Small intestine (tissue), 16 donors: Measurements from ENCODE around the gene WDR45B. TPM values are rescaled to one million over a fixed set of nuclear protein-coding genes. Genes with fewer than 3 reads are reported as not detected.

Source experiments
- DNase-seq, 2 donors: peaks; one replicate each; pipeline versions ENCODE4 v3.0.0 to v3.0.0-alpha.2; 2013
- FAIRE-seq: peaks from 2 replicates; lab custom pipeline; 2012; peaks lifted over from hg19 to GRCh38; lab: Jason Lieb, UNC
- H3K27ac ChIP-seq, 3 donors: one replicate each; pipeline ENCODE4 v1.5.1; 2013; ENCODE audit warnings: low read length in 2 of 3, mild to moderate bottlenecking in 2 of 3, control low read depth in 1 of 3, inconsistent platforms in 1 of 3, low read depth in 1 of 3, moderate library complexity in 1 of 3
- H3K27me3 ChIP-seq, 3 donors: one replicate each; pipeline ENCODE4 v1.6.1; 2013; ENCODE audit warnings: low read length in 3 of 3, inconsistent platforms in 1 of 3; ENCODE audit not compliant: control insufficient read depth in 3 of 3, insufficient read depth in 3 of 3
- H3K36me3 ChIP-seq, 3 donors: one replicate each; pipeline ENCODE4 v1.6.1; 2013; ENCODE audit warnings: low read length in 3 of 3, inconsistent platforms in 1 of 3, low read depth in 1 of 3, mild to moderate bottlenecking in 1 of 3, moderate library complexity in 1 of 3; ENCODE audit not compliant: control insufficient read depth in 3 of 3, insufficient read depth in 2 of 3
- H3K4me1 ChIP-seq, 3 donors: one replicate each; pipeline ENCODE4 v1.6.1; 2013; ENCODE audit warnings: low read length in 2 of 3, inconsistent platforms in 1 of 3, low read depth in 1 of 3, mild to moderate bottlenecking in 1 of 3, moderate library complexity in 1 of 3; ENCODE audit not compliant: control insufficient read depth in 3 of 3, insufficient read depth in 2 of 3
- H3K4me3 ChIP-seq, 3 donors: one replicate each; pipeline ENCODE4 v1.5.1; 2013; ENCODE audit warnings: low read length in 3 of 3, control low read depth in 1 of 3, inconsistent platforms in 1 of 3, low read depth in 1 of 3, mild to moderate bottlenecking in 1 of 3, moderate library complexity in 1 of 3
- H3K9me3 ChIP-seq, 2 donors: one replicate each; pipeline ENCODE4 v1.6.1; 2013; ENCODE audit warnings: low read depth in 1 of 2, low read length in 1 of 2; ENCODE audit not compliant: control insufficient read depth in 2 of 2, insufficient read depth in 1 of 2
- WGBS, 3 donors: extraction: QIAGEN DNeasy Blood & Tissue Kit; methylation state at CpG; one replicate each; pipeline ENCODE4 v1.1.7; 2013; 5-methylcytosine and 5-hydroxymethylcytosine counted together
- long read RNA-seq, 10 donors: transcript quantifications; one replicate each; lab custom pipeline, GENCODE V29; 2026
- polyA plus RNA-seq, 4 donors: library from polyadenylated mRNA; stranded (reverse) in 3 of 4; unstranded in 1 of 4; fragments of 200-250 nt in 3 of 4; fragments of 120-200 nt in 1 of 4; gene quantifications; one replicate each; pipeline versions ENCODE4 v1.2.1 to v1.2.3, GENCODE V29; 2013
- donor health status: healthy with polysubstance abuse.
- donor health status: control.
- donor health status: control.
- donor health status: Bipolar disorder and iron deficiency.
- donor health status: healthy.

Gene WDR45B
- 10 to 100 TPM; 60.4 to 69.7 (median 66.3) TPM for polyA plus RNA-seq
- long read RNA-seq, donor 1 = 0 reads
- long read RNA-seq, donor 2, transcript WDR45B-201 (10 exons, 2,587 nt) = major isoform, 6 of 6 reads
- long read RNA-seq, donor 2, partial matches to known transcripts = 0 of 6 reads
- long read RNA-seq, donor 2, other reads (novel, unspliced or antisense) = 0 of 6 reads
- long read RNA-seq, donor 3, transcript WDR45B-201 (10 exons, 2,587 nt) = major isoform, 9 of 15 reads
- long read RNA-seq, donor 3, partial matches to known transcripts = 5 of 15 reads
- long read RNA-seq, donor 3, other reads (novel, unspliced or antisense) = 0 of 15 reads
- long read RNA-seq, donor 4 = 0 reads
- long read RNA-seq, donor 5, partial matches to known transcripts = 0 of 1 reads
- long read RNA-seq, donor 5, other reads (novel, unspliced or antisense) = 0 of 1 reads
- long read RNA-seq, donor 6, transcript WDR45B-201 (10 exons, 2,587 nt) = major isoform, 10 of 15 reads
- long read RNA-seq, donor 6, partial matches to known transcripts = 5 of 15 reads
- long read RNA-seq, donor 6, other reads (novel, unspliced or antisense) = 0 of 15 reads
- long read RNA-seq, donor 7, transcript WDR45B-201 (10 exons, 2,587 nt) = major isoform, 9 of 20 reads
- long read RNA-seq, donor 7, partial matches to known transcripts = 9 of 20 reads
- long read RNA-seq, donor 7, other reads (novel, unspliced or antisense) = 0 of 20 reads
- long read RNA-seq, donor 8, partial matches to known transcripts = 0 of 2 reads
- long read RNA-seq, donor 8, other reads (novel, unspliced or antisense) = 0 of 2 reads
- long read RNA-seq, donor 9, partial matches to known transcripts = 0 of 1 reads
- long read RNA-seq, donor 9, other reads (novel, unspliced or antisense) = 0 of 1 reads
- long read RNA-seq, donor 10, transcript WDR45B-201 (10 exons, 2,587 nt) = major isoform, 20 of 21 reads
- long read RNA-seq, donor 10, partial matches to known transcripts = 0 of 21 reads
- long read RNA-seq, donor 10, other reads (novel, unspliced or antisense) = 0 of 21 reads

- Histone ChIP-seq H3K27me3 (no peaks in the 10 kb centered on the region), H3K4me3 (peak within 1 kb of the TSS; percentile 68 to 96 (median 91)), H3K4me1 (peaks cover 0 to 4% (median 0%) of the 10 kb centered on the region in 3 donors), H3K36me3 (peaks cover 4 to 20% (median 8%) of the 10 kb centered on the region in 3 donors), H3K27ac (peak within 1 kb of the TSS; percentile 77 to 97 (median 88)), H3K9me3 (no peaks in the 10 kb centered on the region)
- peak; percentile 96 to 98 for DNase-seq
- FAIRE-seq = no peak
- 0 to 1% (median 0%) methylated on average over 14 to 66 of the region's 67 CpGs for WGBS, 3 donors
These were observed at the start of gene WDR45B for GRCh38 chr17:82648165-82648668. Gene WDR45B, minus strand, starts transcription at chr17:82648444. Its CDS starts 104 bp downstream, at chr17:82648340.

- Histone ChIP-seq H3K27me3 (peaks cover 0 to 2% (median 0%) of the 10 kb centered on the region in 3 donors), H3K36me3 (peaks cover 0 to 11% (median 0%) of the 10 kb centered on the region in 3 donors), H3K4me3 (peak overlapping the region; percentile 57 to 83 (median 67)), H3K9me3 (peaks cover 0 to 20% of the 10 kb centered on the region in 2 donors), H3K27ac (no peak overlapping the region), H3K4me1 (peaks cover 0 to 20% (median 2%) of the 10 kb centered on the region in 3 donors)
- peak in 1 of 2 donors; percentile 37 for DNase-seq
- no peak for FAIRE-seq
- 0 to 1% (median 1%) methylated on average over 11 to 32 of the region's 32 CpGs for WGBS, 3 donors
These were observed 49.5 kb upstream of the WDR45B start for GRCh38 chr17:82697808-82698064.

GRCh38 chr17:82696916-82697807 lies 48.9 kb upstream of the WDR45B start:
- H3K9me3 ChIP-seq = peaks cover 0 to 20% of the 10 kb centered on the region in 2 donors
- FAIRE-seq (no peak), DNase-seq (peak in 1 of 2 donors; percentile 39)
- no peak overlapping the region for H3K27ac ChIP-seq
- 24 to 37% (median 33%) methylated on average over 42 to 48 of the region's 48 CpGs for WGBS, 3 donors
- H3K4me3 ChIP-seq = peak overlapping the region; percentile 57 to 83 (median 67)
- peaks cover 0 to 15% (median under 1%) of the 10 kb centered on the region in 3 donors for H3K4me1 ChIP-seq
- peaks cover 0 to 2% (median 0%) of the 10 kb centered on the region in 3 donors for H3K27me3 ChIP-seq
- peaks cover 0 to 14% (median 0%) of the 10 kb centered on the region in 3 donors for H3K36me3 ChIP-seq

GRCh38 chr17:82696259-82696658 lies 48.0 kb upstream of the WDR45B start:
- Histone ChIP-seq H3K4me1 (peaks cover 0 to 11% (median 0%) of the 10 kb centered on the region in 3 donors), H3K9me3 (peaks cover 0 to 20% of the 10 kb centered on the region in 2 donors), H3K27me3 (peaks cover 0 to 2% (median 0%) of the 10 kb centered on the region in 3 donors), H3K36me3 (peaks cover 0 to 19% (median 0%) of the 10 kb centered on the region in 3 donors), H3K27ac (no peak overlapping the region), H3K4me3 (no peak overlapping the region)
- DNase-seq (no peak), FAIRE-seq (no peak)
- 94 to 96% (median 96%) methylated on average over 14 to 16 of the region's 17 CpGs for WGBS, 3 donors

- FAIRE-seq = no peak
- Histone ChIP-seq H3K27me3 (peaks cover 0 to 2% (median 0%) of the 10 kb centered on the region in 3 donors), H3K36me3 (peaks cover 0 to 32% (median 0%) of the 10 kb centered on the region in 3 donors), H3K27ac (no peak overlapping the region), H3K4me1 (peaks cover 0 to 11% (median 0%) of the 10 kb centered on the region in 3 donors), H3K9me3 (peaks cover 0 to 20% of the 10 kb centered on the region in 2 donors), H3K4me3 (no peak overlapping the region)
- 69 to 76% (median 75%) methylated on average over 2 of the region's 2 CpGs for WGBS, 3 donors
- no peak for DNase-seq
These were observed 46.4 kb upstream of the WDR45B start for GRCh38 chr17:82694647-82695046.

- Histone ChIP-seq H3K27ac (no peak overlapping the region), H3K9me3 (peaks cover 0 to 20% of the 10 kb centered on the region in 2 donors), H3K4me1 (peaks cover 0 to 11% (median 0%) of the 10 kb centered on the region in 3 donors), H3K4me3 (no peak overlapping the region), H3K27me3 (peaks cover 0 to 2% (median 0%) of the 10 kb centered on the region in 3 donors), H3K36me3 (peaks cover 0 to 34% (median 0%) of the 10 kb centered on the region in 3 donors)
- 95 to 97% (median 96%) methylated on average over 22 of the region's 22 CpGs for WGBS, 3 donors
- DNase-seq = no peak
- no peak for FAIRE-seq
These were observed 45.1 kb upstream of the WDR45B start for GRCh38 chr17:82693168-82693867.

GRCh38 chr17:82692268-82692667 lies 44.0 kb upstream of the WDR45B start:
- H3K27ac ChIP-seq = no peak overlapping the region
- no peak overlapping the region for H3K4me3 ChIP-seq
- H3K36me3 ChIP-seq = peaks cover 0 to 39% (median 0%) of the 10 kb centered on the region in 3 donors
- 83 to 89% (median 86%) methylated on average over 16 of the region's 16 CpGs for WGBS, 3 donors
- FAIRE-seq (no peak), DNase-seq (no peak)
- peaks cover 0 to 2% (median 0%) of the 10 kb centered on the region in 3 donors for H3K27me3 ChIP-seq
- peaks cover 0 to 10% (median 0%) of the 10 kb centered on the region in 3 donors for H3K4me1 ChIP-seq
- H3K9me3 ChIP-seq = peaks cover 0 to 20% of the 10 kb centered on the region in 2 donors
